Measurements from ENCODE around the gene GPC3.
"Not testable (repeated sequence)": the region's sequence is repeated elsewhere in the genome, so short reads cannot be mapped to it uniquely, and the experiment has no call there.

GRCh38 chrX:134016309-134016708 is 30.9 kb upstream of the GPC3 start:
- TF ChIP-seq EP300, CTCF (IDR thresholded peaks at IDR 0.05): not testable (repeated sequence)

All from stomach (tissue), 4 donors.